GM08714 (cell line): ENCODE data around the gene BTBD6.

ENCODE experiments used
- H3K4me3 ChIP-seq: fragments of 200-500 bp; sonication (Bioruptor generic); 2 replicates; pipeline ENCODE4 v1.5.1; 2014; ENCODE audit warnings: mild to moderate bottlenecking, low read length, inconsistent platforms
- ZNF274 ChIP-seq: IDR thresholded peaks from 2 replicates; pipeline ENCODE4 v1.6.1; 2012; ENCODE audit warnings: mild to moderate bottlenecking, low read depth, low read length

The BTBD6 gene

GRCh38 chr14:105218611-105219010 lies 29.7 kb upstream of the BTBD6 start:
- no peak for TF ChIP-seq ZNF274
- no peak overlapping the region for H3K4me3 ChIP-seq

GRCh38 chr14:105219043-105219612 lies 29.2 kb upstream of the BTBD6 start:
- no peak overlapping the region for H3K4me3 ChIP-seq

GRCh38 chr14:105219753-105220152 lies 28.6 kb upstream of the BTBD6 start:
- H3K4me3 ChIP-seq = no peak overlapping the region
- no peak for TF ChIP-seq ZNF274

More at GRCh38 chr14:105219043-105219612, 29.2 kb upstream of the BTBD6 start:
- TF ChIP-seq ZNF274 = no peak

GRCh38 chr14:105220699-105221597 lies 27.4 kb upstream of the BTBD6 start:
- TF ChIP-seq ZNF274 = no peak
- H3K4me3 ChIP-seq = no peak overlapping the region

GRCh38 chr14:105221598-105222178 lies 26.6 kb upstream of the BTBD6 start:
- no peak overlapping the region for H3K4me3 ChIP-seq
- no peak for TF ChIP-seq ZNF274

- no peak overlapping the region for H3K4me3 ChIP-seq
- no peak for TF ChIP-seq ZNF274
Measured at GRCh38 chr14:105223260-105223659, 25.1 kb upstream of the BTBD6 start.

- no peak for TF ChIP-seq ZNF274
- no peak overlapping the region for H3K4me3 ChIP-seq
Measured at GRCh38 chr14:105223770-105224544, 24.4 kb upstream of the BTBD6 start.

GRCh38 chr14:105224845-105225570 lies 23.3 kb upstream of the BTBD6 start:
- TF ChIP-seq ZNF274 = no peak
- no peak overlapping the region for H3K4me3 ChIP-seq

GRCh38 chr14:105226198-105226597 lies 22.1 kb upstream of the BTBD6 start:
- no peak for TF ChIP-seq ZNF274
- no peak overlapping the region for H3K4me3 ChIP-seq

- TF ChIP-seq ZNF274 = no peak
- no peak overlapping the region for H3K4me3 ChIP-seq
Measured at GRCh38 chr14:105227346-105227745, 21.0 kb upstream of the BTBD6 start.

GRCh38 chr14:105228562-105228961 lies 19.8 kb upstream of the BTBD6 start:
- no peak for TF ChIP-seq ZNF274
- no peak overlapping the region for H3K4me3 ChIP-seq

- H3K4me3 ChIP-seq = no peak overlapping the region
- no peak for TF ChIP-seq ZNF274
Measured at GRCh38 chr14:105229099-105229655, 19.2 kb upstream of the BTBD6 start.

- H3K4me3 ChIP-seq = no peak overlapping the region
- no peak for TF ChIP-seq ZNF274
Measured at GRCh38 chr14:105240811-105241576, 7.3 kb upstream of the BTBD6 start.
